ENCODE measurements around the gene PRIMA1. TPM values are rescaled to one million over a fixed set of nuclear protein-coding genes. Genes with fewer than 3 reads are reported as not detected.

Gene PRIMA1
- total RNA-seq, 2 experiments from 2014 or later = not detected

DNA sequence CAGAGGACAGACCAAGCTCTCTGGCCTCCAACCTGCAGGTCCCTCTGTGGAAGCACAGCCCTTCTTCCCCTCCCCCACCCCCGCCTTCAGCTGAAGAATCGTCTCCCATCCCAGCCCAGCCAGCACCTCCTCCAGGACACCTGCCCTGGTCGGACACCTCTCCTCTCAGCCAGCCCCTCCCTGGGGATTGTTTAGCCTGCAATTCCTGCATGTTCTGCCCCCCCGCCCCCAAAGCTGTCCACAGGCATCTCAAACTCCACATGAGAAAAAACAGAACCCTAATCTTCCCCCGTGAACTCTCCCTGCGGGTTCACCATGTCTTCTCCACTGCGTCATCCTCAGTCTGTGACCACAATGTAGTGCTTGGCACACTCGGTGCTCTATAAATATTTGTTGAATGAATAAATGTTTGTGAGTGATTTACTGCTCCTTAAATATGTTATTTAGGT, 24.1 kb downstream of the PRIMA1 start:
- no peaks in the 10 kb centered on the region for H3K9me3 Mint-ChIP-seq (ENCODE audit: low read depth)

GRCh38 chr14:93759719-93760307, 28.5 kb downstream of the PRIMA1 start:
- DNase-seq (no peak), ATAC-seq (no peak)
- H3K9me3 Mint-ChIP-seq (ENCODE audit: low read depth) = no peaks in the 10 kb centered on the region
- CTCF ChIA-PET = no interaction called here
- H3K27ac Mint-ChIP-seq = no peak overlapping the region
- no peaks in the 10 kb centered on the region for H3K36me3 Mint-ChIP-seq
- no peak overlapping the region for H3K4me3 Mint-ChIP-seq
- no peaks in the 10 kb centered on the region for H3K4me1 Mint-ChIP-seq
- H3K27me3 Mint-ChIP-seq = peaks cover 16% of the 10 kb centered on the region

More for the DNA sequence above, 24.1 kb downstream of the PRIMA1 start:
- H3K27me3 Mint-ChIP-seq = peaks cover 19% of the 10 kb centered on the region
- CTCF ChIA-PET = no interaction called here
- DNase-seq (no peak), ATAC-seq (no peak)
- no peak overlapping the region for H3K27ac Mint-ChIP-seq
- no peaks in the 10 kb centered on the region for H3K4me1 Mint-ChIP-seq
- H3K4me3 Mint-ChIP-seq = no peak overlapping the region
- no peaks in the 10 kb centered on the region for H3K36me3 Mint-ChIP-seq

GRCh38 chr14:93757206-93757605, 31.1 kb downstream of the PRIMA1 start:
- no peak overlapping the region for H3K4me3 Mint-ChIP-seq
- H3K27me3 Mint-ChIP-seq = peaks cover 10% of the 10 kb centered on the region
- DNase-seq = no peak
- no peaks in the 10 kb centered on the region for H3K4me1 Mint-ChIP-seq
- CTCF ChIA-PET = no interaction called here
- no peak for ATAC-seq
- H3K36me3 Mint-ChIP-seq = no peaks in the 10 kb centered on the region
- H3K9me3 Mint-ChIP-seq (ENCODE audit: low read depth) = no peaks in the 10 kb centered on the region
- H3K27ac Mint-ChIP-seq = no peak overlapping the region

- Mint-ChIP-seq H3K27me3 (no peaks in the 10 kb centered on the region), H3K4me3 (no peak overlapping the region), H3K27ac (no peak overlapping the region), H3K4me1 (no peaks in the 10 kb centered on the region), H3K36me3 (no peaks in the 10 kb centered on the region), H3K9me3 (ENCODE audit: low read depth) (no peaks in the 10 kb centered on the region)
- CTCF ChIA-PET = no interaction called here
- DNase-seq (no peak), ATAC-seq (no peak)
These were observed 34.6 kb downstream of the PRIMA1 start for GRCh38 chr14:93753647-93754046.

DNA sequence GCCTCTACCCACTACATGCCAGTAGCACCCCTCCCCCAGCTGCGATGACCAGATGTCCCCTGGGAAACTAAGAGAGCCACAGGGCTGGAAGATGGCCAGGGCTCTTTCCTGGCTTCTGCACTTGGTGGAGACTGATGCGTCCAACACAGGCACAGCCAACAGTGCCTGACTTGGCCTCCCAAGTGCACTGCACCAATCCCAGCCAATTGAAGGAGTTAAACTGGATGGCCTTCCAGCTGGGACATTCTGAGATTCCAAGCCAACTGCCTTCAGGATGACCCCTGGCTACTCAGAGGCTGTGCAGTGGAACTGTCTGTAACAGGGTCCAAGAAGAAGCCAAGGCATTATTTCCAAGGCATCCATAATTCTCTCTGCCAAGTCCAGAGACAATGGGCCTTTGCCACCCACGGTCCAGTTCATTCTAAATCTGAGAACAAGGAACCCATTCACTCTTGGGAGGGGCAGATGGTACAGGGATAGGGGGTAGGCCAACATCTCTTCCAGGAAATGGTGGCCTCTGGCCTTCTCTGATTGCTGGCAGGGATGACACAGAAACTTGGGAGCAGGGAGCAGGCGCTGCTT, 35.2 kb downstream of the PRIMA1 start:
- ATAC-seq (no peak), DNase-seq (no peak)
- Mint-ChIP-seq H3K36me3 (no peaks in the 10 kb centered on the region), H3K9me3 (ENCODE audit: low read depth) (no peaks in the 10 kb centered on the region), H3K27me3 (no peaks in the 10 kb centered on the region), H3K4me1 (no peaks in the 10 kb centered on the region), H3K27ac (no peak overlapping the region), H3K4me3 (no peak overlapping the region)
- CTCF ChIA-PET = no interaction called here

DNA sequence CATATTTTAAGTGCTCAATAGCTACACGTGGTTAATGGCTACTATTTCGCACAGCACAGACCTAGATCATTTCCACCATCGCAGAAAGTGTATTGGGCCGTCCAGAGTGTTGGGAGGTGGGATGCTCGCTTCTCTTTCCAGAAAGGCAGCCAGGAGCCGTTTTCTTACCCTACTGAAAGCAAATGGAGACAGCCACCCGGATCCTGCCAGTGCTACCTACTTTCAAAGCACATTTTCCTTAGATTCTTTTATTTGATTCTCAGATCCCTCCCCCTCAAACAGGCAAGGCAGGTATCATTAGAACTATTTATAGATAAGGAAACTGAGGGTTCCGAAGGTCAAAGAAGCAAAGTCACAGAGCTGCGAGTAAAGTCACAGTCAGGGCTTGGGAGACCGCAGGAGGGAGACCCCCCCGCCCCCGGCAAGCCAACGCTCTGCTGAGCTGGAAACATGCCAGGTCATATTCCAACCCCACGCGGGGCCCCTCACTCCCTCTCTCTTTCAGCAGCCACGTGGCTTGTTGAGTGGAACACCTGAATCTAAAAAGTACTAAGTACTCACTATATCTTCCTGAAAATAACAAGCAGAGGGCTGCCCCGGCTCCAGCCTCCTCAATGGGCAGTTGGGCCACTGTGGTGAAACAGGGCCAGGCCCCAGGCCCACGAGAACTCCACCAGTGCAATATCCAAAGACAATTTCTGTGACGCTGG, 36.2 kb downstream of the PRIMA1 start:
- Mint-ChIP-seq H3K4me3 (no peak overlapping the region), H3K27me3 (no peaks in the 10 kb centered on the region), H3K27ac (no peak overlapping the region), H3K4me1 (no peaks in the 10 kb centered on the region), H3K9me3 (ENCODE audit: low read depth) (no peaks in the 10 kb centered on the region), H3K36me3 (no peaks in the 10 kb centered on the region)
- no peak for DNase-seq
- ATAC-seq = no peak
- CTCF ChIA-PET = interaction anchor here (1.3 kb wide), 1 partner anchor 97 kb away, joined by 3 read pairs; no protein-coding TSS in a partner anchor

- H3K27ac Mint-ChIP-seq = no peak overlapping the region
- no peaks in the 10 kb centered on the region for H3K27me3 Mint-ChIP-seq
- CTCF ChIA-PET = no interaction called here
- H3K4me1 Mint-ChIP-seq = no peaks in the 10 kb centered on the region
- no peaks in the 10 kb centered on the region for H3K36me3 Mint-ChIP-seq
- no peak for ATAC-seq
- H3K4me3 Mint-ChIP-seq = no peak overlapping the region
- no peak for DNase-seq
- no peaks in the 10 kb centered on the region for H3K9me3 Mint-ChIP-seq (ENCODE audit: low read depth)
These were observed 39.2 kb downstream of the PRIMA1 start for GRCh38 chr14:93749076-93749420.

DNA sequence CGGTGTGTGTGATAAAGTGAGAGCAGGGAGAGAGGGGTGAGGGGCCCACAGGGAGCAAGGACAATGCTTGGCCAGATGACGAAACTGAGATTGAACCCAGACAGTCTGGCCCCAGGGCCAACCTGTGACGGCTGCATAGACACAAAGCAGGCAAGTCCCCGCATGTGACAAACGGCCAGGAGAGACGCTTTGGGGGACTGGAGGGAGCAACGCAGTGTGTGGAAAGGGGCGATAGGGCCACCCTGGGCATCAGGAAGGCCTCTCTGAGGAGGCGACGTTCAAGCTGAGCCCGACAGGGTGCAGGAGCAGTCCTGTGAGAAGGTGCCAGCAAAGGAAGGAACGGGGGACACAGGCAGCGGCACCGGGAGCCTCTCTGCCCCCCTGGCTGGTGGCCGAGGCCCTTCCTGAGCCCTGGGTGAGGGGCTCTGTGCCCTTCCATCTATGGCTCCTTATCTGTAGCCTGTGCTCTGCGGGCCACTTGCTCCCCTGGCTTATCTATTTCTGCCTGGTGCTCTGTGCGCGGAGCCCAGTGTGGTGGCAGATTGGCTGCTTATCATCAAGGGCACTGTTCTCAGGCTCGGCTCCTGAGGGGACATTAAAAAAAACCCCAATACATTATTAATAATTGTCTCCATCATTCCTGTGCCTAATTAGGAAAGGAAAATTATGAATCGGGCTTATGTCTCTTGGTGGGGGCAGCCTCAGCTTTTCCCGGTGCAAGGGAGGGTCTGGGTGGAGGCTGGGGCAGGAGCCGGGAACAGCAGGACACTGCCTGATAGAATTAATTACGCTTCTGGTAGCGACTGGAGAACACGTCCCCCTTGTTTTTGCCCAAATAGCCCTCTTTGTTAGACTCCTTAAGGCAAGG, 39.8 kb downstream of the PRIMA1 start:
- DNase-seq (no peak), ATAC-seq (no peak)
- no peaks in the 10 kb centered on the region for H3K27me3 Mint-ChIP-seq
- no peak overlapping the region for H3K27ac Mint-ChIP-seq
- no peaks in the 10 kb centered on the region for H3K4me1 Mint-ChIP-seq
- CTCF ChIA-PET = no interaction called here
- H3K36me3 Mint-ChIP-seq = no peaks in the 10 kb centered on the region
- no peak overlapping the region for H3K4me3 Mint-ChIP-seq
- no peaks in the 10 kb centered on the region for H3K9me3 Mint-ChIP-seq (ENCODE audit: low read depth)

DNA sequence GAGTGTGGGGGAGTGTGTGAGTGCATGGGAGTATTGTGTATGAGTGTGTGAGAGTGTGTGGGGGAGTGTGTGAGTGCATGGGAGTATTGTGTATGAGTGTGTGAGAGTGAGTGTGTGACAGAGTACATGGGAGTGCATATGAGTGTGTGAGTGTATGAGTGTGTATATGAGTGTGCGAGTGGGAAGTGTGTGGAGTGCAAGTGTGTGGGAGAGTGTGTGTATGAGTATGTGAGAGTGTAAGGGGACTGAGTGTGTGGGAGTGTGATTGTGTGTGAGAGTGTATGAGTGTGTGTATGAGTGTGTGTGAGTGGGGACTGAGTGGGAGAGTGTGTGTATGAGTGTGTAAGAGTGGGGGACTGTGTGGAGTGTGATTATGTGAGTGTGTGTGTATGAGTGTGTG, 40.7 kb downstream of the PRIMA1 start:
- DNase-seq (no peak), ATAC-seq (no peak)
- Mint-ChIP-seq H3K9me3 (ENCODE audit: low read depth) (no peaks in the 10 kb centered on the region), H3K4me3 (no peak overlapping the region), H3K4me1 (no peaks in the 10 kb centered on the region), H3K27me3 (no peaks in the 10 kb centered on the region), H3K36me3 (no peaks in the 10 kb centered on the region), H3K27ac (no peak overlapping the region)
- CTCF ChIA-PET = no interaction called here

DNA sequence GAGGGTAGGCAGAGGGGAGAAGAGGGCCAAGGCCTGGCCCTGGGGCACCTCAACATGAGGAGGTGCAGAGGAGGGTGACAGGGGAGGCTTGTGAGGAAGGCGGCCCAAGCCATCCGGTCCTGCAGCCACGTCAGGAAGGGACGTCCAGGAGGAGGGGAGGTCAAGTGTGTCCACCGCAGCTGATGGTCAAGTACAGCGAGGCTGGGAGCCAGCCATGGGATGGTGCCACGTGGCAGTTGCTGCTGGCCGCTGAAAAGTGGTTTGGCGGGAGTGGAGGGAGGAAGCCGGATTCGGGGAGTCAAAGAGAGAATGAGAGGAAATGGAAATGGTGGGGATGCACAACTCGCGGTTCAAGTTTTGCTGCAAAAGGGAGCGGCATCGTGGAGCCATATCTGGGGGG, 41.2 kb downstream of the PRIMA1 start:
- Mint-ChIP-seq H3K36me3 (no peaks in the 10 kb centered on the region), H3K4me1 (no peaks in the 10 kb centered on the region), H3K27me3 (no peaks in the 10 kb centered on the region), H3K9me3 (ENCODE audit: low read depth) (no peaks in the 10 kb centered on the region), H3K4me3 (no peak overlapping the region), H3K27ac (no peak overlapping the region)
- ATAC-seq = no peak
- CTCF ChIA-PET = no interaction called here
- DNase-seq = no peak

- ATAC-seq (no peak), DNase-seq (no peak)
- no peaks in the 10 kb centered on the region for H3K4me1 Mint-ChIP-seq
- no peaks in the 10 kb centered on the region for H3K36me3 Mint-ChIP-seq
- H3K27me3 Mint-ChIP-seq = no peaks in the 10 kb centered on the region
- CTCF ChIA-PET = no interaction called here
- no peaks in the 10 kb centered on the region for H3K9me3 Mint-ChIP-seq (ENCODE audit: low read depth)
- H3K27ac Mint-ChIP-seq = no peak overlapping the region
- H3K4me3 Mint-ChIP-seq = no peak overlapping the region
These were observed 42.5 kb downstream of the PRIMA1 start for GRCh38 chr14:93745603-93746273.

GRCh38 chr14:93744876-93745275, 43.4 kb downstream of the PRIMA1 start:
- Mint-ChIP-seq H3K27me3 (no peaks in the 10 kb centered on the region), H3K4me1 (no peaks in the 10 kb centered on the region), H3K4me3 (no peak overlapping the region), H3K27ac (no peak overlapping the region), H3K9me3 (ENCODE audit: low read depth) (no peaks in the 10 kb centered on the region), H3K36me3 (no peaks in the 10 kb centered on the region)
- ATAC-seq = no peak
- CTCF ChIA-PET = no interaction called here
- DNase-seq = no peak

GRCh38 chr14:93744176-93744575, 44.1 kb downstream of the PRIMA1 start:
- ATAC-seq = no peak
- no peaks in the 10 kb centered on the region for H3K4me1 Mint-ChIP-seq
- peaks cover 3% of the 10 kb centered on the region for H3K27me3 Mint-ChIP-seq
- CTCF ChIA-PET = no interaction called here
- H3K27ac Mint-ChIP-seq = no peak overlapping the region
- no peak for DNase-seq
- H3K4me3 Mint-ChIP-seq = no peak overlapping the region
- no peaks in the 10 kb centered on the region for H3K9me3 Mint-ChIP-seq (ENCODE audit: low read depth)
- no peaks in the 10 kb centered on the region for H3K36me3 Mint-ChIP-seq

Measured in activated CD8-positive, alpha-beta memory T cell treated with anti-CD3 and anti-CD28 coated beads, Interleukin-2, amount 10 ng/mL, durations not matched to agents 7 days and 5 days (primary cell).